Mesodermal cell (in vitro differentiated cells): ENCODE results near the gene NES.
"Not testable (repeated sequence)": the region's sequence is repeated elsewhere in the genome, so short reads cannot be mapped to it uniquely, and the experiment has no call there.

ENCODE experiments used
- H3K27ac ChIP-seq: 2 replicates; pipeline ENCODE4 v1.7.0; 2013; ENCODE audit warnings: mild to moderate bottlenecking, low read depth, low read length, moderate library complexity; ENCODE audit not compliant: severe bottlenecking
- H3K36me3 ChIP-seq: 2 replicates; pipeline ENCODE4 v1.7.1; 2013; ENCODE audit warnings: mild to moderate bottlenecking, low read length, moderate library complexity; ENCODE audit not compliant: control insufficient read depth, insufficient read depth
- H3K4me1 ChIP-seq: one replicate; pipeline ENCODE4 v1.7.1; 2013; ENCODE audit warnings: mild to moderate bottlenecking, low read length; ENCODE audit not compliant: insufficient read depth, control insufficient read depth, poor library complexity, severe bottlenecking
- H3K4me3 ChIP-seq: 2 replicates; pipeline ENCODE4 v1.7.0; 2013; ENCODE audit warnings: low read length, control low read depth, mild to moderate bottlenecking; ENCODE audit not compliant: insufficient read depth, poor library complexity, severe bottlenecking; ENCODE audit errors: extremely low read depth
- H3K9me3 ChIP-seq: 2 replicates; pipeline ENCODE4 v1.7.1; 2013; ENCODE audit warnings: mild to moderate bottlenecking, low read length, moderate library complexity; ENCODE audit not compliant: control insufficient read depth
- WGBS, 2 experiments: methylation state at CpG; one replicate each; pipeline ENCODE4 v1.1.5; 2013; ENCODE audit warnings: missing lambda C conversion rate in 2 of 2; ENCODE audit not compliant: insufficient coverage in 2 of 2; 5-methylcytosine and 5-hydroxymethylcytosine counted together

Gene NES

DNA sequence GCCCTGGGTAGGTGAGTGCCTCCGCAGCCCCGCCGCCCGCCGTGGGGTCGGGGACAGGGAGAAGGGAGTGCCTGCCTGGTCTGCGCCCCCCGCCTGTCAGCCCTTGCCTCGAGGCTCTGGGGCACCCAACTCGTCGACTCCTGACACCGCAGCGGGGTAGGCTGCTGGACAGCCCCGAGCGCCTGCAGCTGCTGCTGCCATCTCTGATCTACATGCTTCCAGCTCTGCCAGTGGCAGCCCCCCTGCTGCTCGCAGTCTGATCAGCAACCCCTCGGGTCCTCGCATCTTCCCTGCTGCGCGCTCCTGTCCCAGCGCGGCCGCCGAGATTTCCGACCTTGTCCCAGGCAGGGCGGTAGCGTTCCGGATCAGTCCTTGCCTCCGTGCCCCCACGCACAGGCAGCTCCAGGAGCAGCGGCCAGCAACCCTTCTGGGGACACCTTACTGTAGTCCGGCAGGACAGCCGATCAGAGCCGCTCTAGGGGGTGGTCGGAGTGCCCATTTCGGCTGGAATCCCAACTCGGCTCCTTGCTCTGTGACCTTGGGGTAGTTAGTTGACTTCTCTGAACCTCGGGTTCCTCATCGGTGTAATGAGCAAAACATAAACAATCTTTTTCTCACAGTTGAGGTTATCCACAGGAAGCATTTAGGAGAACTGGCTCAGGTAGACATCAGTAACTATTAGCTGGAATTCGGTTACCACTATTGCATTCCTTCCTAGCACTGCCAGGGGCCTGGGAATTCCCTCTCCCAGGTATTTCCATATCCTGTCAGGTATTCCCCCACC, 34.8 kb downstream of the NES start:
- peaks cover 9% of the 10 kb centered on the region for H3K4me1 ChIP-seq
- no peaks in the 10 kb centered on the region for H3K36me3 ChIP-seq
- no peak overlapping the region for H3K27ac ChIP-seq
- 4 to 9% methylated on average over 29 to 37 of the region's 40 CpGs for WGBS, 2 experiments
- no peaks in the 10 kb centered on the region for H3K9me3 ChIP-seq
- peak overlapping the region; percentile 31 for H3K4me3 ChIP-seq

DNA sequence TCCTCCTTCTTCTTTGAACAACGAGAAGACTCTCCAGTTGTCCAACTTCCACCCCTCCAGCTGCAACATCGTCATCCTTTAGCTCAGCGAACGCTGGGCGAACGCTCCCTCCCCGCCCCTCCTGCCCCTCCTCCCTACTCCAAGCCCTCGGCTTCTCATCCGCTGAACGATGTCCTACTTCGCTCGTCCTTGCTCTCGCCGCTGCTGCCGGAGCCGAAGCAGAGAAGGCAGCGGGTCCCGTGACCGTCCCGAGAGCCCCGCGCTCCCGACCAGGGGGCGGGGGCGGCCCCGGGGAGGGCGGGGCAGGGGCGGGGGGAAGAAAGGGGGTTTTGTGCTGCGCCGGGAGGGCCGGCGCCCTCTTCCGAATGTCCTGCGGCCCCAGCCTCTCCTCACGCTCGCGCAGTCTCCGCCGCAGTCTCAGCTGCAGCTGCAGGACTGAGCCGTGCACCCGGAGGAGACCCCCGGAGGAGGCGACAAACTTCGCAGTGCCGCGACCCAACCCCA, 35.4 kb downstream of the NES start, which contains the start of gene BCAN:
TSS of gene BCAN (plus strand) at position 357 of the 504 bp plus-strand sequence. CDS start 3,938 bp downstream, outside the sequence.
- Histone ChIP-seq H3K27ac (no peak within 1 kb of the TSS), H3K4me1 (peaks cover 9% of the 10 kb centered on the region), H3K36me3 (no peaks in the 10 kb centered on the region), H3K4me3 (peak within 1 kb of the TSS; percentile 31), H3K9me3 (no peaks in the 10 kb centered on the region)
- WGBS, 2 experiments = 0 to 1% methylated on average over 22 of the region's 46 CpGs

DNA sequence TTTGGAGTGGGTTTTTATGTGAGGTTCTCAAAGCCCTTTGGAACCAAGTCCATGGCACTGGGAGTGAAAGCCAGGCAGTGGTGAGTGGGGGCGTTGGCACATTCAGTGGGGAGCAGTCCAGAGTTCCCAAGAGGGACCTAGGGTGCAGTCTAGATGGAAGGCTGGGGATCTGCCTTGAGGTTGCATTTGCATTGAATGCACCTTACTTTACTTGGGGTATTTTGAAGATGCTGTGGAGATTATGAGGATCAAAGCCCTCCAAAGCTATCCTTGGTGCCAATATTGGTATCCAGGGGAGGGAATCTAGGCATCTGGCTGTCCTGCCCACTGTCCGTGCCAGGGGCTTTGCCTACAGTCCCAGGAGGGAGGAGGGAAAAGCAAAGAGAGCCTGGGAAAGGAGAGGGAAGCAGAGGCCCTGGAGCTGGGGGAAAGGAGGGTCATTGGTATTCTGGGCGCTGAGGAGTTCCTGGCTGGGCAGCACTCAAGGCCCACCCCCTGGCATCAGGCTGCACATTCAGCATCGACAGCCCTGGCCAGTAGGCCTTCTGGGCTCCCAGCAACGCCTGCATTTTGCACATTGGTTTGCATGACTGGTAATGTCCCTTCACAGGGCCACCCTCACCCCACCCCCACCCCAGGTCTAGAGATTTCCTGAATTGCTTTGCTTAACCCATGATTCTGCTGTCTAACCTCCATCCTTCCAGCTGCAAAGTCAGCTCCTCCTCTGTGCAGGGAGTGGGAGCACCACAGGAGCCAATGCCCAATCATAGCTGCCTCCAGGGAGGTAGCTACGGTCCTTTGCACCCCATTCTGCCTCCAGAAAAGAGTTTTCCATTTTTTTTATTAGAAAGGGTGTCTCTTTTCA, 36.1 kb downstream of the NES start:
- H3K4me3 ChIP-seq = peak overlapping the region; percentile 31
- WGBS, 2 experiments = 51 to 57% methylated on average over 4 to 6 of the region's 6 CpGs
- no peak overlapping the region for H3K27ac ChIP-seq
- H3K36me3 ChIP-seq = no peaks in the 10 kb centered on the region
- no peaks in the 10 kb centered on the region for H3K9me3 ChIP-seq
- peaks cover 9% of the 10 kb centered on the region for H3K4me1 ChIP-seq

DNA sequence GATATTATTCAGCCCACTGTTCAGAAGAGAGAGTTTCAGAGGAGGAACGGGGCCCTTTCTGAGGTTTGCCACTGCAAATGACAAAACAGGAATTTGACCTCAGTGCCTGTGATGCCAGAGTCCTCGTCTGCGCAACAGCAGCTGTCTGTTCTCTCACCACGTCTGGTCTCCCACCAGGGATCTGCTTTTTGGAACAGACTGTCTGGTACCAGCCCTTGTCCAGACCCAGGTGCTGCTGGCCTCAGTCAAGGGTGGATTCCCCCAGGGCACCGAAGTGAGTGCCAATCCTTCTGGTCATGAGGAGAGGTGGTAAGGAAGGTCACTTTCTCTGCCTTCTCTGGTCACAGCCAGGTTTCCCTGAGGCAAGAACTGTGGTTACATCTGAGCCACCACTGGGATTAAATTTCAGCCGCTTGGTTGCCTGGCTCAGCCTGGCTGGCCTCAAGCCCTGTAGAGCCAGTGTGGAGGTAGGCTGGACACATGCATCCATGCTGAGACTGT, 37.6 kb downstream of the NES start:
- H3K4me3 ChIP-seq = no peak overlapping the region
- no peaks in the 10 kb centered on the region for H3K36me3 ChIP-seq
- H3K27ac ChIP-seq = no peak overlapping the region
- 70 to 72% methylated on average over 4 to 5 of the region's 6 CpGs for WGBS, 2 experiments
- H3K9me3 ChIP-seq = no peaks in the 10 kb centered on the region
- peaks cover 9% of the 10 kb centered on the region for H3K4me1 ChIP-seq

DNA sequence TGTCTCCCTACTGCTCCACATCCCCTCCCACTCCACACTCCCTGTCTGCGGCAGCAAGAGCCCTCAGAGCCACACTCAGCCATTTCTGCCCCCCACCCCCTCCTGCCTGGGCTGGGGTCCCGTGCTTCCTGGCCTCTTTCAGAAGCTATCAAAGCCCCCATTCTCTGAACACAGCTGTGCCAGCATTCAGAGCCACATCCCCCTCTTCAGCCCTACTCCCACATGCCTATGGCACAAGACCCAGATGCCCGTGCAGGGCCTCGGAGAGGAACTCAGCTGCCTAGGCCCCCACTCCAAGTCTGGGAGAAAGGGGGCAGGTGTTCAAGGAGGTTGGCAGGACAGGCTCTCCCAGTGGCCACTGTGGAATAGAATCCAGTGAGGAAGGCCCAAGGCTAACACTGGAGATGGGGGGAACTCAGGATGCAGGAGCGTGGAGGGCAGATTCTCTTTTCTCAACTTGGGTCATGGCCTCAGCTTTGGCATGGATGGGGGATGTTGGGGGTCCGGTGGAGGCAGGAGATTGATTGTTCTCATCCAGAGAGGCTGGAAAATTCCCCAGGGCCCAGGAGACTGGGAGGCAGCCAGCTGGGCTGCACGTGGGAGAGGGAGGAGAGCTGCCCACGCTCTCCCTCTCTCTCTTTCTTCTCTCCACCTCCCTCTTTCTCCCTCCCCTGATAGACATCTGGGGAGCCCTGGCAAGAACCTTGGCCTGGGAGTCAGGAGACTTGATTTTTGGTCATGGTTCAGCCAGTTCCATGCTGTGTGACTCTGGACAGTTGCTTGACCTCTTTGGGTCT, 38.8 kb downstream of the NES start:
- Histone ChIP-seq H3K9me3 (no peaks in the 10 kb centered on the region), H3K4me3 (no peak overlapping the region), H3K27ac (no peak overlapping the region), H3K36me3 (no peaks in the 10 kb centered on the region), H3K4me1 (peaks cover 9% of the 10 kb centered on the region)
- 80 to 97% methylated on average over 3 to 4 of the region's 8 CpGs for WGBS, 2 experiments

DNA sequence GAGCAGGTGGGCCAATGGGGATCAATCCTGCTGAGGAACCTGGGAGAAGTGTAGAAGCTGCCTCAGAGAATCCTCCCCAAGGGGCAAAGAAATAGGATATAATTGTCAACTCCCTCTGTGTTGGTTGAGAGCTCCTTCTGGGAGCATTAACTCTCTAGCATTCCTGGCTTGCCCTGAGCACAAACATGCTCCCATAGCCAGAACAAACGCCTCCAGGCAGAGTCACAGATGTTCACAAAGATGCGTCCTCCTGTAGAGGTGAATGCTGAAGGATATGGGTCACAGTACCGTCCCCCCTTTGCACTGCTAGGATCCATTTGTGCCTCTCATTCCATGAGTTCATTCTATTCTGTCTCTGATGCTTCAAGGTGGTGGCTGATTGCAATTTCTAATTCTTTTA, 44.9 kb downstream of the NES start:
- Histone ChIP-seq H3K4me1 (no peaks in the 10 kb centered on the region), H3K9me3 (no peaks in the 10 kb centered on the region), H3K4me3 (no peak overlapping the region), H3K36me3 (no peaks in the 10 kb centered on the region), H3K27ac (no peak overlapping the region)
- WGBS, 2 experiments = 63% methylated on average over 2 of the region's 3 CpGs; no CpG with 5 or more reads in 1 of the 2 experiments

DNA sequence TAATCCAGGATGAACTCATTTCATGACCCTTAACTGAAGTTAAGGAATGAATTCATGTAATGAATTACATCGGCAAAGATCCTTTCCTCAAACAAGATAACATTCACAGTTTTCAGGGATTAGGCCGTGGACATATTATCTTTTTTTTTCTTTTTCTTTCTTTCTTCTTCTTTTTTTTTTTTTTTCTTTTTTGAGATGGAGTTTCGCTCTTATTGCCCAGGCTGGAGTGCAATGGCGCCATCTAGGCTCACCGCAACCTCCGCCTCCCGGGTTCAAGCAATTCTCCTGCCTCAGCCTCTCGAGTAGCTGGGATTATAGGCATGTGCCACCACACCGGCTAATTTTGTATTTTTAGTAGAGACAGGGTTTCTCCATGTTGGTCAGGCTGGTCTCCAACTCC, 46.1 kb downstream of the NES start:
- not testable (repeated sequence) for H3K4me1 ChIP-seq

DNA sequence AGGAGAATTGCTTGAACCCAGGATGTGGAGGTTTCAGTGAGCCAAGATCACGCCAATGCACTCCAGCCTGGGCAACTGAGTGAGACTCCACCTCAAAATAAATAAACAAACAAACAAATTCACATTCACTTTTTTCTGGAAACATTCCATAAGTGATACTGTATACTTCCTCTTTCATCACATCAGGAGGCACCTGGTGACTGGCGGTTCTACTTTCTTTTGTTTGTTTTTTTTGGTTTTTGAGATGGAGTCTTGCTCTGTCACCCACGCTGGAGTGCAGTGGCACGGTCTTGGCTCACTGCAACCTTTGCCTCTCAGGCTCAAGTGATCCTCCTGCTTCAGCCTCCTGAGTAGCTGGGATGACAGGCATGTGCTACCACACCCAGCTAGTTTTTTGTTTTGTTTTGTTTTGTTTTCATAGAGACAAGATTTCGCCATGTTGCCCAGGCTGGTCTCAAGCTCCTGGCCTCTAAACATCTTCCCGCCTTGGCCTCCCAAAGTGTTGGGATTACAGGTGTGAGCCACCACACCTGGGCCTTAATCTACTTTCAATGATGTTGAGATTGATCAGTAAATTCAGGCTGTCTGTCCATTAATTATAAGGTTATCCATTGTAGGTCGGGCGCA, 47.3 kb downstream of the NES start:
- Histone ChIP-seq H3K27ac (no peak overlapping the region), H3K36me3 (no peaks in the 10 kb centered on the region)
- WGBS, 2 experiments = 94 to 100% methylated on average over 1 to 3 of the region's 8 CpGs

More for the DNA sequence above, 46.1 kb downstream of the NES start:
- WGBS, 2 experiments = 66 to 70% methylated on average over 5 to 7 of the region's 9 CpGs
- H3K27ac ChIP-seq, H3K4me3 ChIP-seq, H3K36me3 ChIP-seq, H3K9me3 ChIP-seq: not testable (repeated sequence)

DNA sequence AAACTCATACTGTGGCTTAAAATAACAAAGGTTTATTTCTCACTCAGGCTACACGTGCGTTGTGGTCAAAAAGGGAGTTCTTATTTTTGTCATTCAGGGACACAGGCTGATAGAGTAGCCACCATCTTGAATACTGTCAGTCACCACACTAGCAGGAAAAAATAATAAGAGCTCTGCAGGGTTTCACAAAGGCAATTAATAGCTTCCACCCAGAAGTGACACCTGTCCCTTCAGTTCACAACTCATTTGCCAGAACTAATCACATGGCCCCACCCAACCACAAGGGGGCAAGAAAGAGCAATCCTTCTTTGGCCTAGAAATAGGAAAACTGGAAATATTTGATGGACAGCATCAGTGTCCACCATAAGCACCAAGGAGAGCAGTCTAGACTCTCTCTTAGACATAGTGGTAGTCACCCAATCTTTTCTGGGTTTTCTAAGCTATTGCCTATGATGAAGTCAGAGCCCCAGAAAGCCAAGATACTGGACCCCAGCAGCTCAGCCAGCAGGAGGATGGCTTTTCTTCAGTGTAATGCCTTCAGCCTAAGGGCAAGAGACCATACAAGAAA, 49.8 kb downstream of the NES start:
- Histone ChIP-seq H3K27ac (no peak overlapping the region), H3K4me1 (peaks cover 4% of the 10 kb centered on the region), H3K4me3 (no peak overlapping the region), H3K36me3 (no peaks in the 10 kb centered on the region), H3K9me3 (no peaks in the 10 kb centered on the region)
- WGBS, 2 experiments = 93% methylated on average over 2 of the region's 2 CpGs; no CpG with 5 or more reads in 1 of the 2 experiments

More for the DNA sequence above, 47.3 kb downstream of the NES start:
- Histone ChIP-seq H3K4me1 (peaks cover 4% of the 10 kb centered on the region), H3K9me3 (no peaks in the 10 kb centered on the region), H3K4me3 (no peak overlapping the region)
